B cell (primary cell): ENCODE data around the gene CTSL. TPM values are rescaled to one million over a fixed set of nuclear protein-coding genes. Genes with fewer than 3 reads are reported as not detected.
"Not testable (repeated sequence)": the region's sequence is repeated elsewhere in the genome, so short reads cannot be mapped to it uniquely, and the experiment has no call there.

Source experiments
- ATAC-seq: fragments of 200-7000 bp; cut with Tn5 transposase; one replicate; pipeline ENCODE4 v1.10.0; 2021; ENCODE audit warnings: low read depth, mild to moderate bottlenecking, moderate number of reproducible peaks, moderate library complexity
- CTCF ChIA-PET: fragments of 350-600 bp; sonication (Branson Sonifier 250); formaldehyde crosslinking; loops from one replicate; lab custom pipeline; 2021; ENCODE audit warnings: antibody characterized with exemption, inconsistent platforms; lab: Charles Lee
- POLR2A ChIA-PET: fragments of 350-600 bp; sonication (Branson Sonifier 250); formaldehyde crosslinking; loops from one replicate; lab custom pipeline; 2021; ENCODE audit warnings: antibody characterized with exemption; lab: Charles Lee
- DNase-seq: peaks from one replicate; pipeline ENCODE4 v3.0.0; 2013
- H2AFZ ChIP-seq: 2 replicates; pipeline ENCODE4 v1.6.1; 2012; ENCODE audit warnings: mild to moderate bottlenecking, low read depth, low read length; ENCODE audit not compliant: insufficient read depth, poor library complexity, severe bottlenecking
- H3K27ac ChIP-seq, 2 donors: 1 replicate in 1 of 2; 2 replicates in 1 of 2; pipeline ENCODE4 v1.5.1; 2012 to 2013; ENCODE audit warnings: low read length in 2 of 2, mild to moderate bottlenecking in 2 of 2, moderate library complexity in 1 of 2
- H3K27me3 ChIP-seq, 4 experiments: fragments of 200-600 bp in 1 of 4; sonication (generic) in 1 of 4; replicated peaks in 1 of 4; 1 replicate in 2 of 4; 2 replicates in 2 of 4; pipeline versions ENCODE4 v1.6.1 to v1.7.0; 2013 to 2016; ENCODE audit warnings: low read length in 3 of 4, mild to moderate bottlenecking in 2 of 4, mixed read lengths in 1 of 4, moderate library complexity in 1 of 4; ENCODE audit not compliant: insufficient read depth in 4 of 4, control insufficient read depth in 3 of 4; ENCODE audit errors: control extremely low read depth in 1 of 4
- H3K36me3 ChIP-seq, 2 experiments: replicated peaks in 1 of 2; 1 replicate in 1 of 2; 2 replicates in 1 of 2; pipeline versions ENCODE4 v1.6.1 to v1.7.1; 2013; ENCODE audit warnings: low read length in 1 of 2; ENCODE audit not compliant: insufficient read depth in 2 of 2, control insufficient read depth in 1 of 2; ENCODE audit errors: control extremely low read depth in 1 of 2, extremely low read depth in 1 of 2
- H3K4me1 ChIP-seq, 2 donors: fragments of 200-600 bp in 1 of 2; sonication (generic) in 1 of 2; 1 replicate in 1 of 2; 2 replicates in 1 of 2; pipeline versions ENCODE4 v1.5.1 to v1.6.1; 2013 to 2017; ENCODE audit warnings: low read length in 2 of 2; ENCODE audit not compliant: control insufficient read depth in 2 of 2, insufficient read depth in 2 of 2
- H3K4me2 ChIP-seq: replicated peaks from 2 replicates; pipeline ENCODE3; 2012; ENCODE audit warnings: mild to moderate bottlenecking, low read depth, low read length; ENCODE audit not compliant: poor library complexity, severe bottlenecking
- H3K4me3 ChIP-seq, 5 experiments: fragments of 200-600 bp in 1 of 5; sonication (generic) in 1 of 5; 1 replicate in 3 of 5; 2 replicates in 2 of 5; pipeline versions ENCODE4 v1.5.1 to v1.7.0; 2011 to 2016; ENCODE audit warnings: low read length in 4 of 5, mild to moderate bottlenecking in 4 of 5, low read depth in 2 of 5, control low read depth in 1 of 5, moderate library complexity in 1 of 5; ENCODE audit not compliant: insufficient read depth in 1 of 5; ENCODE audit errors: control extremely low read depth in 1 of 5, extremely low read depth in 1 of 5
- H3K79me2 ChIP-seq: fragments of 200-600 bp; sonication (generic); one replicate; pipeline ENCODE4 v1.6.0; 2016; ENCODE audit warnings: low read length; ENCODE audit not compliant: control insufficient read depth, insufficient read depth
- H3K9ac ChIP-seq: fragments of 200-600 bp; sonication (generic); 2 replicates; pipeline ENCODE4 v1.6.1; 2017; ENCODE audit warnings: mild to moderate bottlenecking, low read length, moderate library complexity
- H3K9me3 ChIP-seq, 3 donors: one replicate each; pipeline versions ENCODE4 v1.6.1 to v1.7.1; 2013; ENCODE audit warnings: low read length in 2 of 3; ENCODE audit not compliant: control insufficient read depth in 2 of 3, insufficient read depth in 1 of 3; ENCODE audit errors: control extremely low read depth in 1 of 3
- H4K20me1 ChIP-seq: 2 replicates; pipeline ENCODE4 v1.6.0; 2012; ENCODE audit warnings: mild to moderate bottlenecking, low read length; ENCODE audit not compliant: insufficient read depth, control insufficient read depth, poor library complexity, severe bottlenecking
- H3K27ac Mint-ChIP-seq: one replicate; pipeline ENCODE4 v1.8.0; 2021; ENCODE audit warnings: mixed read lengths
- H3K27me3 Mint-ChIP-seq: one replicate; pipeline ENCODE4 v1.8.0; 2021; ENCODE audit warnings: mixed read lengths
- H3K4me1 Mint-ChIP-seq: one replicate; pipeline ENCODE4 v1.8.0; 2021; ENCODE audit warnings: mixed read lengths
- H3K4me3 Mint-ChIP-seq: one replicate; pipeline ENCODE4 v1.8.0; 2021; ENCODE audit warnings: mixed read lengths
- H3K9me3 Mint-ChIP-seq: one replicate; pipeline ENCODE4 v1.8.0; 2022; ENCODE audit warnings: mixed read lengths; ENCODE audit not compliant: insufficient read depth
- EZH2 ChIP-seq: IDR thresholded peaks from 2 replicates; pipeline ENCODE4 v1.6.1; 2012; ENCODE audit warnings: borderline replicate concordance, low read depth, mild to moderate bottlenecking, moderate library complexity, low read length; ENCODE audit not compliant: insufficient read depth, poor library complexity, severe bottlenecking
- WGBS: methylation state at CpG from one replicate; pipeline ENCODE4 v1.1.5; 2013; ENCODE audit warnings: missing lambda C conversion rate; ENCODE audit not compliant: insufficient coverage; 5-methylcytosine and 5-hydroxymethylcytosine counted together
- intact Hi-C: fragments of 100-400 bp; cut with micrococcal nuclease; formaldehyde crosslinking; loops from one replicate; pipeline ENCODE4 v1.10.0; 2022
- polyA plus RNA-seq: library from polyadenylated mRNA; depleted of rRNA; stranded (reverse); fragments of >200 nt; gene quantifications from 2 replicates; pipeline ENCODE4 v1.2.3, GENCODE V29; 2012
- total RNA-seq, 2 donors: library from RNA; stranded (reverse); fragments of 120-200 nt in 1 of 2; gene quantifications; 1 replicate in 1 of 2; 2 replicates in 1 of 2; pipeline versions ENCODE4 v1.2.3 to v1.2.4, GENCODE V29; 2013 to 2022
- TF ChIP-seq, protein P1 (sequence below): fragments of 200-600 bp; IDR thresholded peaks from one replicate; pipeline ENCODE4 v1.8.0; 2022; ENCODE audit warnings: antibody characterized with exemption, mild to moderate bottlenecking

The CTSL gene
- total and polyA plus RNA-seq, 2 donors (not counting 1 experiment from before 2014, with no cell fraction given): 0.13 to 0.74 TPM

DNA sequence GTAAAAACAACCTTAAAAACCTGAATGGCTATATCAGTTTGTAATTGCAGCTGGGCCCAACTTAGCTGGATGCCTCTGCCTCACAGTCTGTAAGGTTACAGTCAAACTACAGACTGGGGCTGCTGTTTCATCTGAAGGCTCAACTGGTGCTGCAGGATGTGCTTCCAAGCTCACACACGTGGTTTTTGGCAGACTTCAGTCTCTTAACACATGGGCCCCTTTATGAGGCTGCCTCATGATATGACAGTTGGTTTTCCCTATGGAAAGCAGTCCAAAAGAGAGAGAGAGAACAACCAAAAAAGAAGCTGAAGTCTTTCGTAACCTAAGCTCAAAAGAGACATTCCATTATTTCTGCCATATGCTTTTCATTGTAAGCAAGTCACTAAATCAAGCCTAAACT is 27.4 kb downstream of the CTSL start:
- peaks cover 3% of the 10 kb centered on the region for H3K9me3 Mint-ChIP-seq
- no peak overlapping the region for H3K27ac Mint-ChIP-seq
- no peak overlapping the region for H3K4me3 Mint-ChIP-seq
- intact Hi-C loops: no loop called here
- ChIA-PET CTCF (no interaction called here), POLR2A (no interaction called here)
- DNase-seq (no peak), ATAC-seq (no peak)
- no CpG with 5 or more reads among the region's 2 CpGs for WGBS
- Histone ChIP-seq H4K20me1 (no peaks in the 10 kb centered on the region), H3K9me3 (peaks cover 0 to 3% (median 0%) of the 10 kb centered on the region in 3 donors), H3K27ac (no peak overlapping the region), H3K4me1 (no peaks in the 10 kb centered on the region), H3K27me3 (no peaks in the 10 kb centered on the region), H3K4me2 (no peak overlapping the region), H3K79me2 (no peaks in the 10 kb centered on the region), H3K36me3 (no peaks in the 10 kb centered on the region), H3K9ac (no peak overlapping the region), H2AFZ (no peak overlapping the region), H3K4me3 (no peak overlapping the region)
- H3K4me1 Mint-ChIP-seq: no peaks in the 10 kb centered on the region
- TF ChIP-seq EZH2: no peak
- TF ChIP-seq, protein P1, sequence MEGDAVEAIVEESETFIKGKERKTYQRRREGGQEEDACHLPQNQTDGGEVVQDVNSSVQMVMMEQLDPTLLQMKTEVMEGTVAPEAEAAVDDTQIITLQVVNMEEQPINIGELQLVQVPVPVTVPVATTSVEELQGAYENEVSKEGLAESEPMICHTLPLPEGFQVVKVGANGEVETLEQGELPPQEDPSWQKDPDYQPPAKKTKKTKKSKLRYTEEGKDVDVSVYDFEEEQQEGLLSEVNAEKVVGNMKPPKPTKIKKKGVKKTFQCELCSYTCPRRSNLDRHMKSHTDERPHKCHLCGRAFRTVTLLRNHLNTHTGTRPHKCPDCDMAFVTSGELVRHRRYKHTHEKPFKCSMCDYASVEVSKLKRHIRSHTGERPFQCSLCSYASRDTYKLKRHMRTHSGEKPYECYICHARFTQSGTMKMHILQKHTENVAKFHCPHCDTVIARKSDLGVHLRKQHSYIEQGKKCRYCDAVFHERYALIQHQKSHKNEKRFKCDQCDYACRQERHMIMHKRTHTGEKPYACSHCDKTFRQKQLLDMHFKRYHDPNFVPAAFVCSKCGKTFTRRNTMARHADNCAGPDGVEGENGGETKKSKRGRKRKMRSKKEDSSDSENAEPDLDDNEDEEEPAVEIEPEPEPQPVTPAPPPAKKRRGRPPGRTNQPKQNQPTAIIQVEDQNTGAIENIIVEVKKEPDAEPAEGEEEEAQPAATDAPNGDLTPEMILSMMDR: no peak
- no peaks in the 10 kb centered on the region for H3K27me3 Mint-ChIP-seq

DNA sequence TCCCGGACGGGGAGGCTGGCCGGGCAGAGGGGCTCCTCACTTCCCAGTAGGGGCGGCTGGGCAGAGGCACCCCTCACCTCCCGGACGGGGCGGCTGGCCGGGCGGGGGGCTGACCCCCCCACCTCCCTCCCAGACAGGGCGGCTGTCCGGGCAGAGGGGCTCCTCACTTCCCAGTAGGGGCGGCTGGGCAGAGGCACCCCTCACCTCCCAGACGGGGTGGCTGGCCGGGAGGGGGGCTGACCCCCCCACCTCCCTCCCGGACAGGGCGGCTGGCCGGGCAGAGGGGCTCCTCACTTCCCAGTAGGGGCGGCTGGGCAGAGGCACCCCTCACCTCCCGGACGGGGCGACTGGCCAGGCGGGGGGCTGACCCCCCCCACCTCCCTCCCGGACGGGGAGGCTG is 32.4 kb downstream of the CTSL start:
- H3K79me2 ChIP-seq, H3K4me1 Mint-ChIP-seq, H3K27me3 ChIP-seq, CTCF ChIA-PET, H3K9me3 Mint-ChIP-seq, ATAC-seq, intact Hi-C loops, H3K4me1 ChIP-seq, H3K9ac ChIP-seq, H4K20me1 ChIP-seq, H3K27ac ChIP-seq, H3K27me3 Mint-ChIP-seq, H3K27ac Mint-ChIP-seq, H3K9me3 ChIP-seq, DNase-seq, H3K4me3 ChIP-seq, H3K4me3 Mint-ChIP-seq, H3K4me2 ChIP-seq, H3K36me3 ChIP-seq, H2AFZ ChIP-seq, POLR2A ChIA-PET: not testable (repeated sequence)
- WGBS: 100% methylated on average over 3 of the region's 24 CpGs

DNA sequence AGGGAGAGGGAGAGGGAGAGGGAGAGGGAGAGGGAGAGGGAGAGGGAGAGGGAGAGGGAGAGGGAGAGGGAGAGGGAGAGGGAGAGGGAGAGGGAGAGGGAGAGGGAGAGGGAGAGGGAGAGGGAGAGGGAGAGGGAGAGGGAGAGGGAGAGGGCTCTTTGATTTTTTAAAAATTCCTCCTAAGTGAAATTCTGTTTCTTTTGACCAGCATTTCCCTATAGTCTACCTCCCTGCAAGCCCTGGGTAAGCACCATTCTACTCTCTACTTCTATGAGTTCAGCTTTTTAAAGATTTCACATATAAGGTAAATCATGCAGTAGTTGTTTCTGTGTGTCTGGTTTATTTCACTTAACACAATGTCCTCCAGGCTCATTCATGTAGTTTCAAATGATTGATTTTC is 34.1 kb downstream of the CTSL start:
- H3K4me1 ChIP-seq, intact Hi-C loops, H3K79me2 ChIP-seq, H3K9me3 Mint-ChIP-seq, ATAC-seq, H3K27ac Mint-ChIP-seq, H3K9me3 ChIP-seq, H3K27me3 ChIP-seq, H3K27me3 Mint-ChIP-seq, H3K4me1 Mint-ChIP-seq, H3K4me2 ChIP-seq, H3K27ac ChIP-seq, CTCF ChIA-PET, H3K9ac ChIP-seq, DNase-seq, H4K20me1 ChIP-seq, POLR2A ChIA-PET, H2AFZ ChIP-seq, H3K4me3 Mint-ChIP-seq, H3K36me3 ChIP-seq, H3K4me3 ChIP-seq: not testable (repeated sequence)
